NCI-H2107 (cell line): Measurements from ENCODE around the gene ITGBL1.

Experiments used
- DNase-seq: peaks from one replicate; lab custom pipeline; 2025; lab: John Stamatoyannopoulos, UW

ITGBL1 gene

GRCh38 chr13:101452519-101453485, at the start of gene ITGBL1:
Gene ITGBL1, plus strand, starts transcription at chr13:101452675. Its CDS starts 159 bp downstream, at chr13:101452834.
- DNase-seq: no peak

- no peak for DNase-seq
Observed at GRCh38 chr13:101406791-101407190, 45.7 kb upstream of the ITGBL1 start.

- no peak for DNase-seq
Observed at GRCh38 chr13:101408154-101408553, 44.3 kb upstream of the ITGBL1 start.

GRCh38 chr13:101408992-101409656, 43.4 kb upstream of the ITGBL1 start:
- DNase-seq: no peak

- DNase-seq: no peak
Observed at GRCh38 chr13:101412076-101412475, 40.4 kb upstream of the ITGBL1 start.

- no peak for DNase-seq
Observed at GRCh38 chr13:101415358-101416174, 36.9 kb upstream of the ITGBL1 start.

- DNase-seq: no peak
Observed at GRCh38 chr13:101416181-101417042, 36.1 kb upstream of the ITGBL1 start, which contains the start of gene NALCN. Gene NALCN, minus strand, starts transcription at chr13:101416508. Its CDS starts 17,382 bp downstream, at chr13:101399126.

- peak; percentile 3 for DNase-seq
Observed at GRCh38 chr13:101417043-101417406, 35.5 kb upstream of the ITGBL1 start.

- no peak for DNase-seq
Observed at GRCh38 chr13:101417501-101417900, 35.0 kb upstream of the ITGBL1 start.

- DNase-seq: no peak
Observed at GRCh38 chr13:101423872-101424271, 28.6 kb upstream of the ITGBL1 start.

- no peak for DNase-seq
Observed at GRCh38 chr13:101424381-101425155, 27.9 kb upstream of the ITGBL1 start.

- DNase-seq: no peak
Observed at GRCh38 chr13:101425156-101425471, 27.4 kb upstream of the ITGBL1 start.

- DNase-seq: no peak
Observed at GRCh38 chr13:101425623-101426022, 26.9 kb upstream of the ITGBL1 start.

- no peak for DNase-seq
Observed at GRCh38 chr13:101429733-101430132, 22.7 kb upstream of the ITGBL1 start.

GRCh38 chr13:101433895-101434294, 18.6 kb upstream of the ITGBL1 start:
- DNase-seq: no peak

- no peak for DNase-seq
Observed at GRCh38 chr13:101434486-101434885, 18.0 kb upstream of the ITGBL1 start.

- no peak for DNase-seq
Observed at GRCh38 chr13:101447852-101448251, 4.6 kb upstream of the ITGBL1 start.

GRCh38 chr13:101449790-101450748, 2.4 kb upstream of the ITGBL1 start:
- DNase-seq: no peak

- DNase-seq: no peak
Observed at GRCh38 chr13:101450749-101451130, 1.7 kb upstream of the ITGBL1 start.
